Activated B cell treated with CpG ODN at 0.5 μM for 24 hours (primary cell): ENCODE data around the gene MAPK13. TPM values are rescaled to one million over a fixed set of nuclear protein-coding genes. Genes with fewer than 3 reads are reported as not detected.
"Not testable (repeated sequence)": the region's sequence is repeated elsewhere in the genome, so short reads cannot be mapped to it uniquely, and the experiment has no call there.

Experiments
- ATAC-seq: fragments of 200-7000 bp; cut with Tn5 transposase; one replicate; pipeline ENCODE4 v1.10.0; 2021; ENCODE audit warnings: low read depth, mild to moderate bottlenecking, moderate library complexity
- CTCF ChIA-PET: fragments of 350-600 bp; sonication (Branson Sonifier 250); formaldehyde crosslinking; loops from one replicate; lab custom pipeline; 2021; ENCODE audit warnings: antibody characterized with exemption; lab: Charles Lee
- POLR2A ChIA-PET: fragments of 350-600 bp; sonication (Branson Sonifier 250); formaldehyde crosslinking; loops from one replicate; lab custom pipeline; 2021; ENCODE audit warnings: antibody characterized with exemption; lab: Charles Lee
- DNase-seq: peaks from one replicate; pipeline ENCODE4 v3.0.0; 2022
- H3K27ac Mint-ChIP-seq: one replicate; pipeline ENCODE4 v1.8.0; 2020; ENCODE audit warnings: mixed read lengths
- H3K27me3 Mint-ChIP-seq: one replicate; pipeline ENCODE4 v1.8.0; 2021; ENCODE audit warnings: mixed read lengths
- H3K36me3 Mint-ChIP-seq: one replicate; pipeline ENCODE4 v1.8.0; 2021; ENCODE audit warnings: low read depth, mixed read lengths
- H3K4me1 Mint-ChIP-seq: one replicate; pipeline ENCODE4 v1.8.0; 2021; ENCODE audit warnings: mixed read lengths
- H3K4me3 Mint-ChIP-seq: one replicate; pipeline ENCODE4 v1.8.0; 2020; ENCODE audit warnings: mild to moderate bottlenecking, mixed read lengths
- H3K9me3 Mint-ChIP-seq: one replicate; pipeline ENCODE4 v1.8.0; 2020; ENCODE audit warnings: mixed read lengths
- intact Hi-C: fragments of 100-400 bp; cut with micrococcal nuclease; formaldehyde crosslinking; loops from one replicate; pipeline ENCODE4 v1.15.1; 2024
- total RNA-seq: library from RNA; stranded (reverse); gene quantifications from 2 replicates; pipeline ENCODE4 v1.2.3, GENCODE V29; 2022
- TF ChIP-seq, protein P1 (sequence below): fragments of 200-600 bp; IDR thresholded peaks from one replicate; pipeline ENCODE4 v1.8.0; 2022; ENCODE audit warnings: antibody characterized with exemption, mild to moderate bottlenecking

MAPK13 gene
- total RNA-seq, 1 donor from 2014 or later = 22.7 TPM

- peak overlapping the region; percentile 86 for H3K27ac Mint-ChIP-seq
- CTCF ChIA-PET = interaction anchor here (0.6 to 1.6 kb wide), 9 partner anchors 8 to 456 kb away, joined by 3 to 15 read pairs (median 3); no protein-coding TSS in a partner anchor
- intact Hi-C loops = loop anchor here (1.0 kb wide), 4 partner anchors 8 to 237 kb away; partner anchors contain the start of gene BRPF3
- DNase-seq (peak; percentile 72), ATAC-seq (peak; percentile 73)
- POLR2A ChIA-PET = interaction anchor here (0.6 to 1.2 kb wide), 8 partner anchors 13 to 862 kb away, joined by 3 to 17 read pairs (median 4); partner anchors contain the start of genes BRPF3 and MTCH1
- no peaks in the 10 kb centered on the region for H3K27me3 Mint-ChIP-seq
- H3K36me3 Mint-ChIP-seq = no peaks in the 10 kb centered on the region
- TF ChIP-seq, protein P1, sequence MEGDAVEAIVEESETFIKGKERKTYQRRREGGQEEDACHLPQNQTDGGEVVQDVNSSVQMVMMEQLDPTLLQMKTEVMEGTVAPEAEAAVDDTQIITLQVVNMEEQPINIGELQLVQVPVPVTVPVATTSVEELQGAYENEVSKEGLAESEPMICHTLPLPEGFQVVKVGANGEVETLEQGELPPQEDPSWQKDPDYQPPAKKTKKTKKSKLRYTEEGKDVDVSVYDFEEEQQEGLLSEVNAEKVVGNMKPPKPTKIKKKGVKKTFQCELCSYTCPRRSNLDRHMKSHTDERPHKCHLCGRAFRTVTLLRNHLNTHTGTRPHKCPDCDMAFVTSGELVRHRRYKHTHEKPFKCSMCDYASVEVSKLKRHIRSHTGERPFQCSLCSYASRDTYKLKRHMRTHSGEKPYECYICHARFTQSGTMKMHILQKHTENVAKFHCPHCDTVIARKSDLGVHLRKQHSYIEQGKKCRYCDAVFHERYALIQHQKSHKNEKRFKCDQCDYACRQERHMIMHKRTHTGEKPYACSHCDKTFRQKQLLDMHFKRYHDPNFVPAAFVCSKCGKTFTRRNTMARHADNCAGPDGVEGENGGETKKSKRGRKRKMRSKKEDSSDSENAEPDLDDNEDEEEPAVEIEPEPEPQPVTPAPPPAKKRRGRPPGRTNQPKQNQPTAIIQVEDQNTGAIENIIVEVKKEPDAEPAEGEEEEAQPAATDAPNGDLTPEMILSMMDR = no peak
- peaks cover 73% of the 10 kb centered on the region for H3K4me1 Mint-ChIP-seq
- H3K9me3 Mint-ChIP-seq = no peaks in the 10 kb centered on the region
- H3K4me3 Mint-ChIP-seq = peak overlapping the region; percentile 41
These were observed 6.8 kb upstream of the MAPK13 start for GRCh38 chr6:36123270-36124139.

- H3K27me3 Mint-ChIP-seq, ATAC-seq, DNase-seq, H3K9me3 Mint-ChIP-seq, H3K27ac Mint-ChIP-seq, H3K36me3 Mint-ChIP-seq: not testable (repeated sequence)
- intact Hi-C loops = loop anchor here (1.0 kb wide), 1 partner anchor 236 kb away; no protein-coding TSS in a partner anchor
- ChIA-PET CTCF (interaction anchor here (0.6 to 1.8 kb wide), 9 partner anchors 11 to 455 kb away, joined by 3 to 15 read pairs (median 3); no protein-coding TSS in a partner anchor), POLR2A (interaction anchor here (0.6 to 1.1 kb wide), 3 partner anchors 12 to 472 kb away, joined by 3 to 17 read pairs (median 8); partner anchors contain the start of gene BRPF3)
- peak overlapping the region; percentile 11 for H3K4me3 Mint-ChIP-seq
- H3K4me1 Mint-ChIP-seq = peaks cover 64% of the 10 kb centered on the region
These were observed 6.0 kb upstream of the MAPK13 start for GRCh38 chr6:36124346-36124745.

- CTCF ChIA-PET = interaction anchor here (1.0 to 1.8 kb wide), 3 partner anchors 11 to 70 kb away, joined by 3 to 9 read pairs (median 6); no protein-coding TSS in a partner anchor
- POLR2A ChIA-PET = no interaction called here
- no peak for DNase-seq
- H3K4me3 Mint-ChIP-seq = no peak overlapping the region
- H3K4me1 Mint-ChIP-seq = peaks cover 62% of the 10 kb centered on the region
- H3K27ac Mint-ChIP-seq = no peak overlapping the region
- H3K36me3 Mint-ChIP-seq = no peaks in the 10 kb centered on the region
- no peaks in the 10 kb centered on the region for H3K27me3 Mint-ChIP-seq
- no peak for ATAC-seq
- intact Hi-C loops = loop anchor here (1.0 kb wide), 1 partner anchor 235 kb away; no protein-coding TSS in a partner anchor
- TF ChIP-seq, protein P1 = no peak
- H3K9me3 Mint-ChIP-seq = no peaks in the 10 kb centered on the region
These were observed 5.4 kb upstream of the MAPK13 start for GRCh38 chr6:36124881-36125280.

GRCh38 chr6:36125575-36125974 is 4.7 kb upstream of the MAPK13 start:
- H3K4me1 Mint-ChIP-seq = peaks cover 57% of the 10 kb centered on the region
- DNase-seq (no peak), ATAC-seq (no peak)
- no peaks in the 10 kb centered on the region for H3K9me3 Mint-ChIP-seq
- ChIA-PET CTCF (interaction anchor here (1.0 to 1.8 kb wide), 4 partner anchors 12 to 98 kb away, joined by 3 to 6 read pairs (median 4); partner anchors contain the start of gene MAPK14), POLR2A (no interaction called here)
- no peak overlapping the region for H3K27ac Mint-ChIP-seq
- TF ChIP-seq, protein P1 = no peak
- H3K4me3 Mint-ChIP-seq = no peak overlapping the region
- intact Hi-C loops = no loop called here
- H3K36me3 Mint-ChIP-seq = no peaks in the 10 kb centered on the region
- H3K27me3 Mint-ChIP-seq = no peaks in the 10 kb centered on the region

DNA sequence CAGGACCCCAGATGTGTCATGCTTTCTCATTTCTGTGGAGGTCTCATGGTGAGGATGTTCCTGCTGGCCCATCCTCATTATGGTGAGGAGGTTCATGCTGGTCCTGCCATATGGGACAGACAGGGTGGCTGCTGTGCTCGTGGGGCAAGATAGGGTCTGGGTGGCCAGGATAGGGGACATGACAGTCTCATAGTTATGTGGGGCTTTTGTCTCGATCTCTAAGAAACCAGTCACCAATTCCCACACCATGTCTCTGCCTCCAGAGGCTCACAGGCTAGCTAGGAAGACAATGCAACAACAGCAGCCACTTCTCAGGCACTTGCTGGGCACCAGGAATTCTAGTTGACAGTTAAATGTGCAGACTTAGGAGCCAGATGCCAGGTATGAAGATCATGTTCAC is 4.2 kb upstream of the MAPK13 start:
- Mint-ChIP-seq H3K36me3 (no peaks in the 10 kb centered on the region), H3K27me3 (no peaks in the 10 kb centered on the region), H3K9me3 (no peaks in the 10 kb centered on the region), H3K4me3 (no peak overlapping the region), H3K27ac (no peak overlapping the region), H3K4me1 (peaks cover 56% of the 10 kb centered on the region)
- DNase-seq (no peak), ATAC-seq (no peak)
- CTCF ChIA-PET = interaction anchor here (1.2 to 1.6 kb wide), 2 partner anchors 31 to 98 kb away, joined by 3 to 4 read pairs; partner anchors contain the start of gene MAPK14
- POLR2A ChIA-PET = interaction anchor here (0.7 kb wide), 1 partner anchor 16 kb away, joined by 3 read pairs; no protein-coding TSS in a partner anchor
- TF ChIP-seq, protein P1 = no peak
- intact Hi-C loops = no loop called here
